Calu3 (cell line): Measurements from ENCODE around the gene ANKHD1. TPM values are rescaled to one million over a fixed set of nuclear protein-coding genes. Genes with fewer than 3 reads are reported as not detected.
A peak's percentile ranks its signal among the peaks of the same experiment; 100 is the strongest.

Experiments
- BruUV-seq: library from RNA; stranded (reverse); fragments of 400-500 nt; replicated peaks from 2 replicates; lab custom pipeline; 2021; lab: Mats Ljungman, UMichigan
- CTCF ChIA-PET: fragments of 300-600 bp; sonication (Branson Sonifier 250); formaldehyde crosslinking; loops from one replicate; lab custom pipeline; 2022; ENCODE audit warnings: antibody characterized with exemption; lab: Charles Lee
- DNase-seq: peaks from one replicate; pipeline ENCODE4 v3.0.0; 2022
- H3K27ac Mint-ChIP-seq: one replicate; pipeline ENCODE4 v1.8.0; 2022; ENCODE audit warnings: mixed read lengths; ENCODE audit not compliant: unreplicated experiment
- H3K27me3 Mint-ChIP-seq: one replicate; pipeline ENCODE4 v1.8.0; 2022; ENCODE audit warnings: mixed read lengths; ENCODE audit not compliant: unreplicated experiment
- H3K36me3 Mint-ChIP-seq: one replicate; pipeline ENCODE4 v1.8.0; 2022; ENCODE audit warnings: mild to moderate bottlenecking, moderate library complexity, mixed read lengths; ENCODE audit not compliant: insufficient read depth, unreplicated experiment
- H3K4me1 Mint-ChIP-seq: one replicate; pipeline ENCODE4 v1.8.0; 2022; ENCODE audit warnings: mild to moderate bottlenecking, low read depth, mixed read lengths; ENCODE audit not compliant: unreplicated experiment
- H3K4me3 Mint-ChIP-seq: one replicate; pipeline ENCODE4 v1.8.0; 2022; ENCODE audit warnings: mild to moderate bottlenecking, low read depth, moderate library complexity, mixed read lengths; ENCODE audit not compliant: unreplicated experiment
- H3K9me3 Mint-ChIP-seq: one replicate; pipeline ENCODE4 v1.8.0; 2022; ENCODE audit warnings: low read depth, mixed read lengths; ENCODE audit not compliant: unreplicated experiment
- intact Hi-C: fragments of 100-400 bp; cut with micrococcal nuclease; formaldehyde crosslinking; loops from one replicate; pipeline ENCODE4 v1.10.0; 2022; ENCODE audit not compliant: unreplicated experiment
- total RNA-seq: library from RNA; stranded (reverse); gene quantifications from 2 replicates; pipeline ENCODE4 v1.2.3, GENCODE V29; 2022
- TF ChIP-seq, protein P1 (sequence below): fragments of 200-600 bp; IDR thresholded peaks from one replicate; pipeline ENCODE4 v1.8.0; 2022; ENCODE audit warnings: antibody characterized with exemption; ENCODE audit not compliant: unreplicated experiment

Gene ANKHD1
- total RNA-seq, 1 experiment from 2014 or later, result 167 TPM

DNA sequence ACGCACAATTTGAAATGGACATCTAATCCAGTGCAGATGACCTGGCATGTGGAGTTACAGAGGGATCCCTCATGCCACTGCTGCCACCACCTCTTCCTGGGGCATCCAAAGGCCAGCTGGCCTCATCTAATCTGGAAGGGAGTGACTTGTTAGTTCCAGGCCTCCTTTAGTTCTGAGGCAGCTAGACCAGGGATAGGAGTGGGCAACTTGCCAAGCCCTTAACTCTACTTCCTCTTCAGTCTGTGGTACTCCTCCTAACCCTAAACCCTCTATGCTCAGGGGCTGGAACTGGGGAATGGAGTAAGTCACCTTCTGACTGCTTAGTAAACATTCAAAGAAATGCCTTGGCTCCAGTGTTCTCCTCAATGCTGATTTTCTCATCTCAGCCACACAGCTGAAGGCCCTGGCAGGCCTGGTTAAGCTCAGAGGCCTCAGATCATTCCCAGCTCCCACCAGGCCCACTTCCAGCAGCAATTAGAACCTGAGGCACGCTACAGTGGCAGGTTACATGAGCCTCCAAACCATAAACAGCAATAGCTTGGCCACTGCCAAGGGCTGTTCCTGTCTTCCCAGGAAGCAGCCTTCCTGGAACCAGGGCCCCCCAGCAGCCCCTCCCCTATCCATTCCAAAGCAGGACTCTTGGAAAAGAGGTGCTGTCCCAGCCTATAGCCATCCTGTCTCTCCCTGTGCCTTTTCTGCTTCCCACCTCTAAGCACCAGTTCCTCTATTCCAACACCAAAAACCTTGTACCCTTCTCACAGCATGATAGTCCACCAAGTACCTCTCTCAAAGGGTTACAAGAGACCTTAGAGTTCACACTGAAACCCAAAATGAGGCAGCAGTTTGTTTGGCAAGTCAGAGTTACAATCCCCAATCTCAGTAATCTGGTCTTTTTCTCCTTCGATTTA lies 147.9 kb downstream of the ANKHD1 start:
- Mint-ChIP-seq H3K4me3 (no peak overlapping the region), H3K9me3 (no peaks in the 10 kb centered on the region), H3K27me3 (no peaks in the 10 kb centered on the region), H3K27ac (peak overlapping the region; percentile 49), H3K36me3 (peaks cover 87% of the 10 kb centered on the region), H3K4me1 (peaks cover 38% of the 10 kb centered on the region)
- TF ChIP-seq, protein P1, sequence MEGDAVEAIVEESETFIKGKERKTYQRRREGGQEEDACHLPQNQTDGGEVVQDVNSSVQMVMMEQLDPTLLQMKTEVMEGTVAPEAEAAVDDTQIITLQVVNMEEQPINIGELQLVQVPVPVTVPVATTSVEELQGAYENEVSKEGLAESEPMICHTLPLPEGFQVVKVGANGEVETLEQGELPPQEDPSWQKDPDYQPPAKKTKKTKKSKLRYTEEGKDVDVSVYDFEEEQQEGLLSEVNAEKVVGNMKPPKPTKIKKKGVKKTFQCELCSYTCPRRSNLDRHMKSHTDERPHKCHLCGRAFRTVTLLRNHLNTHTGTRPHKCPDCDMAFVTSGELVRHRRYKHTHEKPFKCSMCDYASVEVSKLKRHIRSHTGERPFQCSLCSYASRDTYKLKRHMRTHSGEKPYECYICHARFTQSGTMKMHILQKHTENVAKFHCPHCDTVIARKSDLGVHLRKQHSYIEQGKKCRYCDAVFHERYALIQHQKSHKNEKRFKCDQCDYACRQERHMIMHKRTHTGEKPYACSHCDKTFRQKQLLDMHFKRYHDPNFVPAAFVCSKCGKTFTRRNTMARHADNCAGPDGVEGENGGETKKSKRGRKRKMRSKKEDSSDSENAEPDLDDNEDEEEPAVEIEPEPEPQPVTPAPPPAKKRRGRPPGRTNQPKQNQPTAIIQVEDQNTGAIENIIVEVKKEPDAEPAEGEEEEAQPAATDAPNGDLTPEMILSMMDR, result no peak
- BruUV-seq, result no TSS peak
- intact Hi-C loops, result loop anchor here (10.0 kb wide), 1 partner anchor 165 kb away; no protein-coding TSS in a partner anchor
- CTCF ChIA-PET, result interaction anchor here (1.0 kb wide), 1 partner anchor 89 kb away, joined by 3 read pairs; no protein-coding TSS in a partner anchor
- DNase-seq, result peak; percentile 64

DNA sequence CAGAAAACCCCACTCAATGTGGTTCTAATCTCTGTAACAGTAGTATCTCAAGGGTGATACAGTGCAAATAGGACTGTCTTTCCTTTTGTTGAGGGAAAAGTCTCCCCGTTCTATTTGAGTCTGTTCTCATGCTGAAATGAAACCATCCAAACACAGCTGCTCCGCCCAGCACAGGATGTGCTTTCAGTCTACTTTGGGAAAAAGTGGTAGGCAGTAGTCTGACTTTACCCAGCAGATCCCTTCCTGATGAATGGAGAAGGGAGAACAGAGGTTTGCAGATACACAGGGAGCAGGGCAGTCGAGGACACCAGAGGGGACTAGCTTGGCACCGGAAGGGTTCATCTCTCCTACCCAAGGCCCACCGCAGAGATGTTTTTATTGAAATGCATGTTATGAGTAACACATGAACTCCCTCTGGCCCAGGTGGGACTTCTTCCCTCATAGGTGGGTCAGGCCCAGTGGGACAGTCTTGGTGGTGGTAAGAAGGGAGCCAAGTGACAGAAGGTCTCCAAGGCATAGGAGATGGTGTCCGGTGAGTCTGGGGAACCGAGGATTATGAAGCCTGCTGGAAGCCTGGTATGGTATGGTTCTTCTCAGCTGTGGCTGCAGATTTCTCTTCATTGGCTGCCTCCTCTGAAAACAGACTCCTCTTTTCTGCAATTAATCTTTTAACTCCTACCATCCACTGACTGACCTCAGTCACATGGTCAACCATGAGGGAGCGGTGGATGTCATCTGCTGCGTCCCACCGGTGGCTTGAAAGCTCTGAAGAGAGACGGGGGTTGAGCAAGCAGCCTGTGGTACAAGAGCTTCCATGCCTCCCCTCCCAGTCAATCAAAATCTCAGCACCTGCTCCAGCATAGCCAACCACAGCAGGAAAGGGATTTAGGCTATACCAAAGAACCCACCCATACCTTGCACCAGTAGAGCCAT lies 148.8 kb downstream of the ANKHD1 start:
- TF ChIP-seq, protein P1, result no peak
- BruUV-seq, result no TSS peak
- intact Hi-C loops, result loop anchor here (10.0 kb wide), 1 partner anchor 164 kb away; no protein-coding TSS in a partner anchor
- H3K9me3 Mint-ChIP-seq, result no peaks in the 10 kb centered on the region
- peak overlapping the region; percentile 49 for H3K27ac Mint-ChIP-seq
- no peak for DNase-seq
- peaks cover 85% of the 10 kb centered on the region for H3K36me3 Mint-ChIP-seq
- CTCF ChIA-PET, result no interaction called here
- no peak overlapping the region for H3K4me3 Mint-ChIP-seq
- H3K4me1 Mint-ChIP-seq, result peaks cover 46% of the 10 kb centered on the region
- no peaks in the 10 kb centered on the region for H3K27me3 Mint-ChIP-seq

DNA sequence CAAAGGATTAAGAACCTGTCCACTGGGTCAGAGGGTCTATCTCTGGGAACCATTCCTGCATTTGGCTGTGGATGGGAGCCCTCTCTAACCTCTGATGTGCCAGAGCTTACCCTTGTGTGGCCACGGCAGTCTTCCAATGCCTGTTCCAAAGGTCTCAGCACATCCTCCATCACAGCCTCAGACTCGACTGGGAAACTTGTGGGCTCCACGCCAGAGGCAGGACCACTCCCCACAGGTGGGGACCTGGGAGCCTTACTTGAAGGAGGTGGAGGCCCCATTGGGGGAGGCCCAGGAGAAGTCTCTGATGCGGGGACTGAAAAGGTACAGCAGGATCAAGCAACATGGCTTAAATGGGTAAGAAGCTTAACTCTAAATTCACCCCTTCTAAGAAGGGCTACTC lies 150.2 kb downstream of the ANKHD1 start:
- H3K36me3 Mint-ChIP-seq, result peaks cover 86% of the 10 kb centered on the region
- CTCF ChIA-PET, result interaction anchor here (0.7 kb wide), 1 partner anchor 8 kb away, joined by 3 read pairs; no protein-coding TSS in a partner anchor
- no peak for DNase-seq
- no peak overlapping the region for H3K4me3 Mint-ChIP-seq
- TF ChIP-seq, protein P1, result no peak
- peaks cover 58% of the 10 kb centered on the region for H3K4me1 Mint-ChIP-seq
- no peaks in the 10 kb centered on the region for H3K27me3 Mint-ChIP-seq
- peak overlapping the region; percentile 6 for H3K27ac Mint-ChIP-seq
- no TSS peak for BruUV-seq
- intact Hi-C loops, result loop anchor here (10.0 kb wide), 1 partner anchor 163 kb away; no protein-coding TSS in a partner anchor
- H3K9me3 Mint-ChIP-seq, result no peaks in the 10 kb centered on the region

DNA sequence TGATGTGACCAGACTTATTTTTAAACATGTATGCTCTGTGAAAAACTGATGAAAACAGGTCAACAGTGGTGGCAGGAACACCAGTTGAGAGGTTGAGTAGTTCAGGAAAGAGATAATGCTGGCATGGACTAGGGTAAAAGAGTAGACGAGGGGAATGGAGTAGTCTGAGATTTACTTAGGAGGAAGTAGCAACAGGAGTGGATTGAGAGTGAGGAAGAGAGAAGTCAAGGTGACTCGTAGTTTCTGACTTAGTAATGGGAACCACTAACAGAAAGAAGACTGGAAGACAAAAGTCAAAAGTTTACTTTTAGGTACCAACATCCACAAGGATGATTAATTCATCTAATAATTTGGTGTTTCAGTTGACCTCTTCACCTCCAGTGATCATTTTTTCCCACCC lies 152.0 kb downstream of the ANKHD1 start:
- CTCF ChIA-PET, result no interaction called here

More for the DNA sequence above, 152.0 kb downstream of the ANKHD1 start:
- DNase-seq, result no peak
- H3K27me3 Mint-ChIP-seq, result no peaks in the 10 kb centered on the region
- TF ChIP-seq, protein P1, result no peak
- H3K4me3 Mint-ChIP-seq, result no peak overlapping the region
- peak overlapping the region; percentile 34 for H3K27ac Mint-ChIP-seq
- peaks cover 60% of the 10 kb centered on the region for H3K4me1 Mint-ChIP-seq
- BruUV-seq, result no TSS peak
- H3K36me3 Mint-ChIP-seq, result peaks cover 81% of the 10 kb centered on the region
- intact Hi-C loops, result loop anchor here (10.0 kb wide), 1 partner anchor 161 kb away; no protein-coding TSS in a partner anchor
- H3K9me3 Mint-ChIP-seq, result no peaks in the 10 kb centered on the region
